HepG2 (cell line): ENCODE data around the gene PRKAR1B. TPM values are rescaled to one million over a fixed set of nuclear protein-coding genes. Genes with fewer than 3 reads are reported as not detected.
A peak's percentile ranks its signal among the peaks of the same experiment; 100 is the strongest.

ENCODE experiments used
- ATAC-seq: fragments of 200-7000 bp; cut with Tn5 transposase; 3 replicates; pipeline ENCODE4 v1.9.1; 2020; ENCODE audit warnings: mild to moderate bottlenecking, moderate library complexity
- BruUV-seq: library from RNA; stranded (reverse); fragments of 400-500 nt; replicated peaks from 2 replicates; lab custom pipeline; 2021; lab: Mats Ljungman, UMichigan
- CTCF ChIA-PET: fragments of 300-600 bp; formaldehyde crosslinking; extraction: SDS; loops from one replicate; lab custom pipeline; 2021; ENCODE audit warnings: low total read pairs, inconsistent platforms, low intra/inter-chr PET ratio; lab: Yijun Ruan, JAX
- POLR2A ChIA-PET: fragments of 350-600 bp; sonication (Branson Sonifier 250); formaldehyde crosslinking; loops from one replicate; lab custom pipeline; 2020; ENCODE audit warnings: antibody characterized with exemption, inconsistent platforms; lab: Yijun Ruan, JAX
- DNase-seq: peaks from one replicate; pipeline ENCODE4 v3.0.0-alpha.2; 2015; ENCODE audit warnings: low spot score
- FAIRE-seq: peaks from 3 replicates; lab custom pipeline; 2011; peaks lifted over from hg19 to GRCh38; lab: Jason Lieb, UNC
- H2AFZ ChIP-seq: one replicate; pipeline ENCODE4 v1.6.1; 2011; ENCODE audit warnings: low read length, inconsistent platforms
- H3K27ac ChIP-seq: fragments of 300-600 bp; 3 replicates; pipeline ENCODE4 v1.8.0; 2011; ENCODE audit warnings: mixed run types, mild to moderate bottlenecking, mixed read lengths, low read length, inconsistent platforms; ENCODE audit not compliant: insufficient read depth; ENCODE audit errors: extremely low read length
- H3K27me3 ChIP-seq, 2 experiments: fragments of 200-600 bp in 1 of 2; 2 replicates in 1 of 2; 3 replicates in 1 of 2; pipeline versions ENCODE4 v1.6.0 to v1.8.0; 2011; ENCODE audit warnings: low read length in 2 of 2, mild to moderate bottlenecking in 2 of 2, moderate library complexity in 2 of 2, inconsistent platforms in 1 of 2; ENCODE audit not compliant: insufficient read depth in 2 of 2, control insufficient read depth in 1 of 2
- H3K36me3 ChIP-seq, 2 experiments: fragments of 200-600 bp in 1 of 2; replicated peaks in 1 of 2; 2 replicates in 1 of 2; 3 replicates in 1 of 2; pipeline versions ENCODE4 v1.5.1 to v1.8.0; 2011; ENCODE audit warnings: low read length in 2 of 2, inconsistent platforms in 1 of 2; ENCODE audit not compliant: insufficient read depth in 2 of 2, control insufficient read depth in 1 of 2
- H3K4me1 ChIP-seq: 2 replicates; pipeline ENCODE4 v1.5.1; 2012; ENCODE audit warnings: low read length, inconsistent platforms; ENCODE audit not compliant: insufficient read depth
- H3K4me2 ChIP-seq: 2 replicates; pipeline ENCODE4 v1.6.0; 2011; ENCODE audit warnings: low read depth, low read length, inconsistent platforms
- H3K4me3 ChIP-seq, 3 experiments: fragments of 200-600 bp in 1 of 3; sonication (generic), shearing (Covaris generic) in 1 of 3; replicated peaks in 1 of 3; 2 replicates each; pipeline ENCODE4 v1.5.1; 2011 to 2016; ENCODE audit warnings: low read length in 3 of 3, inconsistent platforms in 2 of 3, low read depth in 2 of 3, mild to moderate bottlenecking in 2 of 3, control low read depth in 1 of 3, mixed read lengths in 1 of 3; ENCODE audit not compliant: insufficient read depth in 1 of 3
- H3K79me2 ChIP-seq: one replicate; pipeline ENCODE4 v1.6.1; 2011; ENCODE audit warnings: low read length, inconsistent platforms; ENCODE audit not compliant: insufficient read depth
- H3K9ac ChIP-seq: 2 replicates; pipeline ENCODE4 v1.6.0; 2011; ENCODE audit warnings: mild to moderate bottlenecking, low read depth, low read length, inconsistent platforms; ENCODE audit not compliant: insufficient read depth
- H3K9me3 ChIP-seq: 2 replicates; pipeline ENCODE4 v1.5.1; 2012; ENCODE audit warnings: mild to moderate bottlenecking, low read length
- H4K20me1 ChIP-seq: 2 replicates; pipeline ENCODE4 v1.6.0; 2011; ENCODE audit warnings: inconsistent platforms, mild to moderate bottlenecking, low read length, moderate library complexity; ENCODE audit not compliant: insufficient read depth
- ATF4 ChIP-seq, 2 experiments: fragments of 450-650 bp in 1 of 2; sonication (generic) in 1 of 2; formaldehyde crosslinking; IDR thresholded peaks; 2 replicates each; pipeline versions ENCODE4 v1.5.0 to v1.8.0; 2020 to 2022; ENCODE audit warnings: mild to moderate bottlenecking in 1 of 2, missing genetic modification reagents in 1 of 2
- BORCS8-MEF2B ChIP-seq: sonication (generic); formaldehyde crosslinking; IDR thresholded peaks from 2 replicates; pipeline ENCODE4 v1.8.0; 2022; ENCODE audit warnings: mild to moderate bottlenecking, missing genetic modification reagents
- MNT ChIP-seq: fragments of 450-650 bp; IDR thresholded peaks from 2 replicates; pipeline ENCODE4 v1.6.1; 2016
- MTA3 ChIP-seq: sonication (generic); formaldehyde crosslinking; IDR thresholded peaks from 2 replicates; pipeline ENCODE4 v1.4.0; 2020; ENCODE audit warnings: missing genetic modification reagents
- NFE2L1 ChIP-seq: sonication (generic); formaldehyde crosslinking; IDR thresholded peaks from 2 replicates; pipeline ENCODE4 v1.4.0; 2020; ENCODE audit warnings: missing genetic modification reagents, mild to moderate bottlenecking, borderline replicate concordance
- SKI ChIP-seq: fragments of 450-650 bp; IDR thresholded peaks from one replicate; pipeline ENCODE4 v1.6.1; 2018; ENCODE audit warnings: mild to moderate bottlenecking; ENCODE audit not compliant: partially characterized antibody
- U2AF1 ChIP-seq: fragments of 200-400 bp; formaldehyde crosslinking; optimal IDR thresholded peaks from 2 replicates; pipeline ENCODE3; 2017; ENCODE audit warnings: mild to moderate bottlenecking, low read depth, low read length
- ZNF142 ChIP-seq: sonication (generic); formaldehyde crosslinking; IDR thresholded peaks from 2 replicates; pipeline ENCODE4 v1.4.0; 2020; ENCODE audit warnings: missing genetic modification reagents
- ZNF230 ChIP-seq: sonication (generic); formaldehyde crosslinking; IDR thresholded peaks from 2 replicates; pipeline ENCODE4 v1.4.0; 2020; ENCODE audit warnings: mild to moderate bottlenecking, missing genetic modification reagents
- WGBS: methylation state at CpG from one replicate; pipeline ENCODE4 v1.1.6; 2017; ENCODE audit warnings: low lambda C conversion rate; 5-methylcytosine and 5-hydroxymethylcytosine counted together
- in situ Hi-C: cut with HindIII; loops from 2 replicates; pipeline ENCODE4 v1.10.0; 2017; ENCODE audit warnings: low pct_unique_long_range_greater_than_20kb; ENCODE audit not compliant: extremely low pct_ligation_motif_present
- intact Hi-C: fragments of 100-400 bp; cut with micrococcal nuclease; formaldehyde crosslinking; loops from one replicate; pipeline ENCODE4 v1.10.0; 2022; ENCODE audit not compliant: unreplicated experiment
- polyA plus RNA-seq, 8 experiments: library from polyadenylated mRNA; depleted of rRNA in 3 of 8; stranded (reverse) in 7 of 8; unstranded in 1 of 8; fragments of >200 nt; fragmentation: Illumina TruSeq in 4 of 8; extraction: Trizol in 4 of 8; gene quantifications; 2 replicates each; pipeline versions ENCODE4 v1.2.1 to v1.2.3, GENCODE V29; 2011 to 2016; ENCODE audit warnings: low read depth in 4 of 8, missing spikeins in 1 of 8, mixed read lengths in 1 of 8; ENCODE audit not compliant: insufficient read depth in 1 of 8
- total RNA-seq, 5 experiments: library from RNA; depleted of rRNA; stranded (reverse); fragments of >200 nt; fragmentation: Illumina TruSeq; extraction: Trizol; gene quantifications; 2 replicates each; pipeline ENCODE4 v1.2.3, GENCODE V29; 2016; ENCODE audit warnings: low read depth in 1 of 5

The PRKAR1B gene
- total and polyA plus RNA-seq, 2 of the 13 experiments (the other 11 are each of a cell fraction or from before 2014, with no cell fraction given), result 7.9 to 28.2 TPM

GRCh38 chr7:512541-513311 lies 214.4 kb downstream of the PRKAR1B start:
- Histone ChIP-seq H3K4me3 (no peak overlapping the region), H3K27ac (no peak overlapping the region), H3K4me1 (no peaks in the 10 kb centered on the region), H3K4me2 (no peak overlapping the region), H3K36me3 (no peaks in the 10 kb centered on the region), H2AFZ (no peak overlapping the region), H3K79me2 (peaks cover 2% of the 10 kb centered on the region), H3K9ac (no peak overlapping the region), H3K9me3 (no peaks in the 10 kb centered on the region), H3K27me3 (peaks cover 0 to 10% of the 10 kb centered on the region in 2 experiments; a peak in 4 of 5 replicates), H4K20me1 (no peaks in the 10 kb centered on the region)
- FAIRE-seq (no peak), ATAC-seq (no peak), DNase-seq (no peak)
- BruUV-seq, result no TSS peak
- WGBS, result 83% methylated on average over 8 of the region's 32 CpGs
- in situ Hi-C loops, result no loop called here
- ChIA-PET CTCF (no interaction called here), POLR2A (no interaction called here)
- intact Hi-C loops, result no loop called here
- TF ChIP-seq U2AF1 (no peak), NFE2L1 (no peak), MNT (0 out of 2 replicates have a peak, but pooled peaks have one; percentile 19)

- Histone ChIP-seq H3K9ac (no peak overlapping the region), H3K36me3 (no peaks in the 10 kb centered on the region), H3K4me2 (no peak overlapping the region), H3K4me1 (no peaks in the 10 kb centered on the region), H2AFZ (no peak overlapping the region), H3K79me2 (peaks cover 2% of the 10 kb centered on the region), H3K4me3 (no peak overlapping the region), H4K20me1 (no peaks in the 10 kb centered on the region), H3K9me3 (no peaks in the 10 kb centered on the region), H3K27ac (no peak overlapping the region), H3K27me3 (peaks cover 0 to 8% of the 10 kb centered on the region in 2 experiments; a peak in 3 of 5 replicates)
- 93% methylated on average over 8 of the region's 19 CpGs for WGBS
- in situ Hi-C loops, result no loop called here
- ChIA-PET POLR2A (no interaction called here), CTCF (no interaction called here)
- ATAC-seq, result no peak
- intact Hi-C loops, result no loop called here
- no peak for FAIRE-seq
- BruUV-seq, result no TSS peak
- no peak for DNase-seq
- TF ChIP-seq ZNF142 (CRISPR knock-in tag), result no peak
- TF ChIP-seq SKI, result no peak
- TF ChIP-seq ZNF230, result no peak
- no peak for TF ChIP-seq MTA3
- no peak for TF ChIP-seq ATF4 (CRISPR knock-in tag; IDR thresholded peaks at IDR 0.05)
- TF ChIP-seq BORCS8-MEF2B (CRISPR knock-in tag), result no peak
These were observed 215.0 kb downstream of the PRKAR1B start for GRCh38 chr7:512146-512510.
